Mesenchymal stem cell (in vitro differentiated cells and primary cell): Measurements from ENCODE around the gene SHANK1. TPM values are rescaled to one million over a fixed set of nuclear protein-coding genes. Genes with fewer than 3 reads are reported as not detected.
"Not testable (repeated sequence)": the region's sequence is repeated elsewhere in the genome, so short reads cannot be mapped to it uniquely, and the experiment has no call there.

Experiments
- DNase-seq: peaks from one replicate; pipeline ENCODE4 v3.0.0-alpha.2; 2013
- H2AFZ ChIP-seq: one replicate; pipeline ENCODE4 v1.6.1; 2013; ENCODE audit warnings: low read depth, mild to moderate bottlenecking, control low read depth, inconsistent platforms, low read length, moderate library complexity
- H2AK5ac ChIP-seq: 2 replicates; pipeline ENCODE4 v1.6.1; 2013; ENCODE audit warnings: low read length, moderate library complexity, mild to moderate bottlenecking, inconsistent platforms; ENCODE audit not compliant: severe bottlenecking
- H2BK120ac ChIP-seq: one replicate; pipeline ENCODE4 v1.6.1; 2013; ENCODE audit warnings: low read depth, mild to moderate bottlenecking, inconsistent platforms, low read length, moderate library complexity
- H2BK12ac ChIP-seq, 2 experiments: one replicate each; pipeline ENCODE4 v1.6.1; 2013; ENCODE audit warnings: inconsistent platforms in 2 of 2, low read length in 2 of 2, mild to moderate bottlenecking in 2 of 2, moderate library complexity in 2 of 2, control low read depth in 1 of 2
- H2BK15ac ChIP-seq: one replicate; pipeline ENCODE4 v1.6.1; 2013; ENCODE audit warnings: mild to moderate bottlenecking, low read depth, inconsistent platforms; ENCODE audit not compliant: poor library complexity, severe bottlenecking
- H2BK5ac ChIP-seq: 2 replicates; pipeline ENCODE4 v1.6.1; 2013; ENCODE audit warnings: low read depth, mild to moderate bottlenecking, low read length, control low read depth, inconsistent platforms; ENCODE audit not compliant: poor library complexity, severe bottlenecking
- H3K14ac ChIP-seq, 2 experiments: one replicate each; pipeline ENCODE4 v1.6.1; 2013; ENCODE audit warnings: inconsistent platforms in 2 of 2, low read length in 2 of 2, control low read depth in 1 of 2, mild to moderate bottlenecking in 1 of 2, moderate library complexity in 1 of 2
- H3K18ac ChIP-seq, 2 experiments: one replicate each; pipeline ENCODE4 v1.6.1; 2013; ENCODE audit warnings: inconsistent platforms in 2 of 2, low read length in 2 of 2, control low read depth in 1 of 2, low read depth in 1 of 2, mild to moderate bottlenecking in 1 of 2
- H3K23ac ChIP-seq, 2 experiments: one replicate each; pipeline ENCODE4 v1.6.1; 2013; ENCODE audit warnings: inconsistent platforms in 2 of 2, low read length in 2 of 2, mild to moderate bottlenecking in 2 of 2, moderate library complexity in 2 of 2, control low read depth in 1 of 2
- H3K27ac ChIP-seq: 2 replicates; pipeline ENCODE4 v1.5.1; 2013; ENCODE audit warnings: mild to moderate bottlenecking, moderate library complexity, low read length, control low read depth, inconsistent platforms; ENCODE audit not compliant: poor library complexity, severe bottlenecking
- H3K27me3 ChIP-seq, 2 experiments: 2 replicates each; pipeline versions ENCODE4 v1.6.1 to v1.7.0; 2013; ENCODE audit warnings: low read length in 2 of 2, mild to moderate bottlenecking in 2 of 2, moderate library complexity in 2 of 2, control low read depth in 1 of 2, inconsistent platforms in 1 of 2; ENCODE audit not compliant: control insufficient read depth in 1 of 2, insufficient read depth in 1 of 2
- H3K36me3 ChIP-seq, 2 experiments: 2 replicates each; pipeline versions ENCODE4 v1.6.1 to v1.7.0; 2013; ENCODE audit warnings: low read length in 2 of 2, control low read depth in 1 of 2, inconsistent platforms in 1 of 2, low read depth in 1 of 2, mild to moderate bottlenecking in 1 of 2; ENCODE audit not compliant: insufficient read depth in 2 of 2, control insufficient read depth in 1 of 2
- H3K4ac ChIP-seq, 2 experiments: one replicate each; pipeline ENCODE4 v1.6.1; 2013; ENCODE audit warnings: inconsistent platforms in 2 of 2, low read length in 2 of 2, mild to moderate bottlenecking in 2 of 2, moderate library complexity in 2 of 2, control low read depth in 1 of 2, low read depth in 1 of 2
- H3K4me1 ChIP-seq: 2 replicates; pipeline ENCODE4 v1.6.1; 2013; ENCODE audit warnings: low read depth, low read length, control low read depth; ENCODE audit not compliant: control insufficient read depth, insufficient read depth
- H3K4me2 ChIP-seq: 2 replicates; pipeline ENCODE4 v1.6.1; 2013; ENCODE audit warnings: low read length, mild to moderate bottlenecking, inconsistent platforms; ENCODE audit not compliant: poor library complexity, severe bottlenecking
- H3K4me3 ChIP-seq, 2 experiments: 2 replicates each; pipeline versions ENCODE4 v1.5.1 to v1.7.0; 2013; ENCODE audit warnings: low read length in 2 of 2, mild to moderate bottlenecking in 2 of 2, control low read depth in 1 of 2, low read depth in 1 of 2; ENCODE audit not compliant: insufficient read depth in 1 of 2
- H3K79me1 ChIP-seq: replicated peaks from 2 replicates; pipeline ENCODE4 v1.6.1; 2013; ENCODE audit warnings: mild to moderate bottlenecking, control low read depth, low read length, inconsistent platforms; ENCODE audit not compliant: poor library complexity, severe bottlenecking
- H3K9ac ChIP-seq: 2 replicates; pipeline ENCODE4 v1.7.0; 2013; ENCODE audit warnings: mild to moderate bottlenecking, low read length, moderate library complexity
- H3K9me3 ChIP-seq: 2 replicates; pipeline ENCODE4 v1.7.0; 2013; ENCODE audit warnings: mild to moderate bottlenecking, low read length; ENCODE audit not compliant: control insufficient read depth
- H4K8ac ChIP-seq: one replicate; pipeline ENCODE4 v1.6.1; 2013; ENCODE audit warnings: inconsistent platforms, mild to moderate bottlenecking, low read length, moderate library complexity
- H4K91ac ChIP-seq: one replicate; pipeline ENCODE4 v1.6.1; 2013; ENCODE audit warnings: mild to moderate bottlenecking, low read length, inconsistent platforms
- WGBS: methylation state at CpG from one replicate; pipeline ENCODE4 v1.1.7; 2013; ENCODE audit warnings: mixed read lengths; 5-methylcytosine and 5-hydroxymethylcytosine counted together
- polyA plus RNA-seq, 2 experiments: library from polyadenylated mRNA; stranded (reverse); fragments of 200-250 nt; gene quantifications; one replicate each; pipeline ENCODE4 v1.2.3, GENCODE V29; 2013

The SHANK1 gene
- polyA plus RNA-seq (2013, experiment 1 of 2) = 0.17 TPM
- 0.22 TPM for polyA plus RNA-seq (2013, experiment 2 of 2)

GRCh38 chr19:50719566-50719965, at the start of gene SHANK1:
Gene SHANK1 (minus strand): TSS chr19:50719802. CDS start chr19:50716919, 2,883 bp downstream.
- Histone ChIP-seq H4K91ac (no peak within 1 kb of the TSS), H3K14ac (no peak within 1 kb of the TSS), H3K27me3 (peaks cover 0 to 21% of the 10 kb centered on the region in 2 experiments), H3K9ac (no peak within 1 kb of the TSS), H3K9me3 (no peaks in the 10 kb centered on the region), H3K4me3 (peak within 1 kb of the TSS in 1 of 2 experiments; percentile 65), H3K4ac (no peak within 1 kb of the TSS), H3K36me3 (no peaks in the 10 kb centered on the region), H2BK15ac (no peak within 1 kb of the TSS), H2BK5ac (no peak within 1 kb of the TSS), H3K4me2 (no peak within 1 kb of the TSS), H3K79me1 (no peaks in the 10 kb centered on the region), H2AK5ac (no peak within 1 kb of the TSS), H4K8ac (no peak within 1 kb of the TSS), H2BK120ac (no peak within 1 kb of the TSS), H3K4me1 (peaks cover 1% of the 10 kb centered on the region), H2BK12ac (no peak within 1 kb of the TSS), H3K27ac (no peak within 1 kb of the TSS), H3K18ac (no peak within 1 kb of the TSS), H2AFZ (no peak within 1 kb of the TSS), H3K23ac (no peak within 1 kb of the TSS)
- 1% methylated on average over 25 of the region's 47 CpGs for WGBS
- DNase-seq = no peak

- no peak overlapping the region for H2AK5ac ChIP-seq
- H3K23ac ChIP-seq = no peak overlapping the region
- no peak overlapping the region for H2BK15ac ChIP-seq
- no peak overlapping the region for H3K4me3 ChIP-seq
- H3K14ac ChIP-seq = no peak overlapping the region
- no peaks in the 10 kb centered on the region for H3K36me3 ChIP-seq
- H4K8ac ChIP-seq = no peak overlapping the region
- no peaks in the 10 kb centered on the region for H3K9me3 ChIP-seq
- no peak overlapping the region for H2BK5ac ChIP-seq
- no peak for DNase-seq
- H3K27ac ChIP-seq = no peak overlapping the region
- peaks cover 0 to 10% of the 10 kb centered on the region in 2 experiments for H3K27me3 ChIP-seq
- H3K4ac ChIP-seq = no peak overlapping the region
- H2BK120ac ChIP-seq = no peak overlapping the region
- H2BK12ac ChIP-seq = no peak overlapping the region
- H3K4me1 ChIP-seq = no peaks in the 10 kb centered on the region
- no peak overlapping the region for H3K4me2 ChIP-seq
- 91% methylated on average over 4 of the region's 5 CpGs for WGBS
- H3K79me1 ChIP-seq = no peaks in the 10 kb centered on the region
- H4K91ac ChIP-seq = no peak overlapping the region
- H3K9ac ChIP-seq = no peak overlapping the region
- H2AFZ ChIP-seq = no peak overlapping the region
- H3K18ac ChIP-seq = no peak overlapping the region
Observed at GRCh38 chr19:50768277-50768676, 48.7 kb upstream of the SHANK1 start.

DNA sequence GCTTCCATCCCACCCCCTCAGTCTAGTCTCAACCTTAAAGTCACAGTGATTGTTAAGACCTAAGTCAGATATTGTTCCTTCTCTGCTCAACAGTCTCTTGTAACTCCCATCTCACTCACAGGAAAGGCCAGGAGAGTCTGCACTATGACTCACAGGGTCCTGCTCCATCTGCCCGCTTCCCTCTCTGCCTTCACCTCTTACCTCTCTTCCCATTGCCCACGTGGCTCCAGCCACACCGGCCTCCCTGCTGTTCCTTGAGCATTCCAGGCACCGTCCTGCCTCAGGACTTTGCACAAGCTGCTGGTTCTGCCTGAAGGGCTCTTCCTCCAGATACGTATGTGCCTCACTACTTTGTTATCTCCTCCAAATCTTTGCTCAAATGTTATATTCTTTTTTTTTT, 47.7 kb upstream of the SHANK1 start:
- WGBS = 33% methylated on average over 5 of the region's 5 CpGs
- H2AFZ ChIP-seq, H2BK5ac ChIP-seq, H4K8ac ChIP-seq, H3K14ac ChIP-seq, H2BK12ac ChIP-seq, H2AK5ac ChIP-seq, H2BK15ac ChIP-seq, H3K4ac ChIP-seq, H2BK120ac ChIP-seq, DNase-seq, H3K4me3 ChIP-seq, H3K79me1 ChIP-seq, H4K91ac ChIP-seq, H3K4me2 ChIP-seq, H3K9me3 ChIP-seq, H3K27ac ChIP-seq, H3K9ac ChIP-seq, H3K36me3 ChIP-seq, H3K23ac ChIP-seq, H3K4me1 ChIP-seq, H3K18ac ChIP-seq: not testable (repeated sequence)
- H3K27me3 ChIP-seq = peaks cover 0 to 10% of the 10 kb centered on the region in 2 experiments

- not testable (repeated sequence) for H4K8ac ChIP-seq, H3K4me1 ChIP-seq, H3K4me3 ChIP-seq, H3K23ac ChIP-seq, DNase-seq, H3K4ac ChIP-seq, H2BK15ac ChIP-seq, H2AK5ac ChIP-seq, H3K36me3 ChIP-seq, H3K18ac ChIP-seq, H2AFZ ChIP-seq, H4K91ac ChIP-seq, H3K27ac ChIP-seq, H2BK120ac ChIP-seq, H2BK12ac ChIP-seq, H2BK5ac ChIP-seq, H3K9ac ChIP-seq, H3K9me3 ChIP-seq, H3K4me2 ChIP-seq, H3K14ac ChIP-seq, H3K79me1 ChIP-seq
- WGBS = 85% methylated on average over 10 of the region's 12 CpGs
- H3K27me3 ChIP-seq = peaks cover 0 to 10% of the 10 kb centered on the region in 2 experiments
Observed at GRCh38 chr19:50766746-50767145, 47.1 kb upstream of the SHANK1 start.
